Heart left ventricle (tissue), 16 donors: Measurements from ENCODE around the gene HAGHL. TPM values are rescaled to one million over a fixed set of nuclear protein-coding genes. Genes with fewer than 3 reads are reported as not detected.
A peak's percentile ranks its signal among the peaks of the same experiment; 100 is the strongest.

Experiments used
- ATAC-seq, 4 donors: fragments of 200-7000 bp; cut with Tn5 transposase; one replicate each; pipeline ENCODE4 v1.9.1; 2020 to 2022; ENCODE audit warnings: moderate library complexity in 4 of 4, mild to moderate bottlenecking in 3 of 4, moderate number of reproducible peaks in 1 of 4
- DNase-seq, 5 donors: peaks; one replicate each; pipeline ENCODE4 v3.0.0-alpha.2; 2020
- H3K27ac ChIP-seq, 12 donors: fragments of 200-600 bp; sonication (generic) in 4 of 12; one replicate each; pipeline versions ENCODE4 v1.5.0 to v1.8.0; 2016 to 2022; ENCODE audit warnings: mild to moderate bottlenecking in 2 of 12
- H3K27me3 ChIP-seq, 9 donors: fragments of 200-600 bp; sonication (generic) in 2 of 9; one replicate each; pipeline versions ENCODE4 v1.5.1 to v1.8.0; 2016 to 2022; ENCODE audit warnings: mild to moderate bottlenecking in 3 of 9
- H3K36me3 ChIP-seq, 9 donors: fragments of 200-600 bp; sonication (generic) in 2 of 9; one replicate each; pipeline versions ENCODE4 v1.5.0 to v1.8.0; 2018 to 2022; ENCODE audit warnings: mild to moderate bottlenecking in 2 of 9
- H3K4me1 ChIP-seq, 12 donors: fragments of 200-600 bp; sonication (generic) in 4 of 12; one replicate each; pipeline versions ENCODE4 v1.5.0 to v1.8.0; 2016 to 2022; ENCODE audit warnings: mild to moderate bottlenecking in 3 of 12
- H3K4me3 ChIP-seq, 12 donors: fragments of 200-600 bp; sonication (generic) in 4 of 12; one replicate each; pipeline versions ENCODE4 v1.5.0 to v1.8.0; 2017 to 2022; ENCODE audit warnings: mild to moderate bottlenecking in 9 of 12, moderate library complexity in 4 of 12
- H3K9me3 ChIP-seq, 12 donors: fragments of 200-600 bp; sonication (generic) in 4 of 12; one replicate each; pipeline versions ENCODE4 v1.5.0 to v1.8.0; 2016 to 2022; ENCODE audit warnings: mild to moderate bottlenecking in 1 of 12
- POLR2A ChIP-seq, 2 donors: fragments of 450-650 bp; IDR thresholded peaks; one replicate each; pipeline ENCODE4 v1.6.1; 2017; ENCODE audit warnings: antibody characterized with exemption in 2 of 2, mild to moderate bottlenecking in 2 of 2, moderate library complexity in 2 of 2
- WGBS, 4 donors: extraction: QIAGEN DNeasy Blood & Tissue Kit in 2 of 4; methylation state at CpG; one replicate each; pipeline versions ENCODE4 v1.1.5 to v1.1.7; 2013 to 2018; 5-methylcytosine and 5-hydroxymethylcytosine counted together
- intact Hi-C, 10 donors: fragments of 100-400 bp; cut with DNase I; formaldehyde crosslinking; loops; one replicate each; pipeline versions ENCODE4 v1.11.1 to v1.14.2; 2022
- polyA plus RNA-seq, 2 donors: library from polyadenylated mRNA; stranded (reverse); fragments of 200-250 nt; gene quantifications; one replicate each; pipeline ENCODE4 v1.2.3, GENCODE V29; 2013
- total RNA-seq, 9 donors: library from RNA; depleted of rRNA in 2 of 9; stranded (reverse); fragments of >200 nt in 2 of 9; fragmentation: NEBNext Ultra II Directional in 3 of 9; extraction: Animal tissue kit (Norgen Biotek cat#: 25700) in 3 of 9; gene quantifications; one replicate each; pipeline versions ENCODE4 v1.1.0 to v1.2.4, GENCODE V29; 2016 to 2023
- TF ChIP-seq, protein P1 (sequence below), 12 donors: fragments of 200-600 bp; sonication (generic) in 4 of 12; IDR thresholded peaks; one replicate each; pipeline versions ENCODE4 v1.5.0 to v1.8.0; 2018 to 2022; ENCODE audit warnings: antibody characterized with exemption in 12 of 12, mild to moderate bottlenecking in 5 of 12
- donor health status: ischemic (EF 13 %, LVEDD 7.1; RV severe dilation, severe dysfunction).
- donor health status: healthy with polysubstance abuse.
- donor health status: DM: no; HTN: yes; CAD: no.
- donor health status: DM: no; HTN: no; CAD: no.
- donor health status: ischemic (EF 25% LVEDD 6.9; RV normal size, moderate dysfunction).
- donor health status: ischemic (EF 25% LVEDD 5.7; RV mildly dilated, moderate dysfunction).
- donor health status: healthy.
- donor health status: DM: yes; HTN: yes; CAD: no.
- donor health status: ischemic (EF 35%, LVEDD 5.7; RV mildly dilated, moderate dysfunction).
- donor health status: nonischemic (EF 11% LVEDD 7.7; RV severe dilation, severe dysfunction).
- donor health status: DM: yes; HTN: yes; CAD: no.
- donor health status: PGD.
- donor health status: ischemic (EF 29% LVEDD 5.4; RV normal size, mild dysfunction).
- donor health status: nonischemic (EF 23%, LVEDD 6.1; RV moderate dilation, normal function).

The HAGHL gene
- total and polyA plus RNA-seq, 11 donors: 5.0 to 44.2 (median 11.9) TPM

DNA sequence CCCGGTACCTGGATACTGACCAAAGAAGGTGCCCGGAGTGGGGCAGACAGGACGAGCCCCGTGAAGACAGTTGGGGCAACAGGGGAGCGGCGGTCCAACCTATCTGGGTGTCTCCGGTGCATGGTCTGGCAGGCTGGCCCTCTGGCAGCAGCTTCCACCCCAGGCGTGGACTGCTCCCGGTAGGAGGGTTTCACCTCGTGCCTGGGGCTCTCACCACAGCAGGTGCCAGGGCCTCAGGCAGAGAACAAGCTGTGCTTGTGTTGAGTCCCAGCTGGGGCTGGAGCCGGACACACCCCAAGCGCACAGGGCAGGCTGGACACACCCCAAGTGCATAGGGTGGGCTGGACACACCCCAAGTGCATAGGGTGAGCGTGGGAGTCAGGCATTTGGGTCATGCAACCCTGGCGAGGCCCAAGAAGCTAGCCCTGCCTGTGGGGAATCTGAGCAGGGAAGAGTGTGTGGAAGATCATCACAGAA is 19.8 kb upstream of the HAGHL start:
- H3K9me3 ChIP-seq: no peaks in the 10 kb centered on the region
- TF ChIP-seq, protein P1, sequence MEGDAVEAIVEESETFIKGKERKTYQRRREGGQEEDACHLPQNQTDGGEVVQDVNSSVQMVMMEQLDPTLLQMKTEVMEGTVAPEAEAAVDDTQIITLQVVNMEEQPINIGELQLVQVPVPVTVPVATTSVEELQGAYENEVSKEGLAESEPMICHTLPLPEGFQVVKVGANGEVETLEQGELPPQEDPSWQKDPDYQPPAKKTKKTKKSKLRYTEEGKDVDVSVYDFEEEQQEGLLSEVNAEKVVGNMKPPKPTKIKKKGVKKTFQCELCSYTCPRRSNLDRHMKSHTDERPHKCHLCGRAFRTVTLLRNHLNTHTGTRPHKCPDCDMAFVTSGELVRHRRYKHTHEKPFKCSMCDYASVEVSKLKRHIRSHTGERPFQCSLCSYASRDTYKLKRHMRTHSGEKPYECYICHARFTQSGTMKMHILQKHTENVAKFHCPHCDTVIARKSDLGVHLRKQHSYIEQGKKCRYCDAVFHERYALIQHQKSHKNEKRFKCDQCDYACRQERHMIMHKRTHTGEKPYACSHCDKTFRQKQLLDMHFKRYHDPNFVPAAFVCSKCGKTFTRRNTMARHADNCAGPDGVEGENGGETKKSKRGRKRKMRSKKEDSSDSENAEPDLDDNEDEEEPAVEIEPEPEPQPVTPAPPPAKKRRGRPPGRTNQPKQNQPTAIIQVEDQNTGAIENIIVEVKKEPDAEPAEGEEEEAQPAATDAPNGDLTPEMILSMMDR (IDR thresholded peaks at IDR 0.05): no peak
- no peak for TF ChIP-seq POLR2A (IDR thresholded peaks at IDR 0.05)
- ATAC-seq: no peak
- no peak overlapping the region for H3K4me3 ChIP-seq
- no peak overlapping the region for H3K27ac ChIP-seq
- intact Hi-C loops: no loop called here
- peaks cover 44 to 86% (median 76%) of the 10 kb centered on the region in 9 donors for H3K27me3 ChIP-seq
- no peak for DNase-seq
- H3K4me1 ChIP-seq: peaks cover 0 to 39% (median 6%) of the 10 kb centered on the region in 12 donors
- WGBS, 4 donors: 28 to 48% (median 42%) methylated on average over 7 to 14 of the region's 14 CpGs
- H3K36me3 ChIP-seq: no peaks in the 10 kb centered on the region

DNA sequence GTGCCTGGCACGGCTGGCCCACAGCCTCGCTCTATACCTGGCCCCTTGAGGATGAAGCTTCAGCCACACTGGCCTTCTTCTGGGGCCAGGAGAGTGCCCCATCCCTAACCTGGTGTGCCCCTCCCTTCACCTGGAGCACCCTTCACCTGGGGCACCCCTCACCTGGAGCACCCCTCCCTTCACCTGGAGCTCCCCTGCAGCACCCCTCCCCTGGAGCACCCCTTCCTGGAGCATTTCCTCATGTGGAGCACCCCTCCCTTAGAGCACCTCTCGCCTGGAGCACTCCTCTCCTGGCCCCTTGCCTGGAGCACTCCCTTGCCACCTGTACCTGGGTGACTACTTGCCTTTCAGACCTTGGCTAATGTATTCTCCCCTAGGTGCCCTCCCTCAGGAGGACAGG is 18.9 kb upstream of the HAGHL start:
- H3K4me3 ChIP-seq: no peak overlapping the region
- ATAC-seq (no peak), DNase-seq (no peak)
- peaks cover 0 to 39% (median 6%) of the 10 kb centered on the region in 12 donors for H3K4me1 ChIP-seq
- WGBS, 4 donors: 59 to 70% (median 64%) methylated on average over 3 of the region's 3 CpGs
- no peaks in the 10 kb centered on the region for H3K36me3 ChIP-seq
- no peaks in the 10 kb centered on the region for H3K9me3 ChIP-seq
- intact Hi-C loops: no loop called here
- TF ChIP-seq POLR2A (IDR thresholded peaks at IDR 0.05): no peak
- TF ChIP-seq, protein P1 (IDR thresholded peaks at IDR 0.05): no peak
- peaks cover 37 to 76% (median 67%) of the 10 kb centered on the region in 9 donors for H3K27me3 ChIP-seq
- H3K27ac ChIP-seq: no peak overlapping the region

DNA sequence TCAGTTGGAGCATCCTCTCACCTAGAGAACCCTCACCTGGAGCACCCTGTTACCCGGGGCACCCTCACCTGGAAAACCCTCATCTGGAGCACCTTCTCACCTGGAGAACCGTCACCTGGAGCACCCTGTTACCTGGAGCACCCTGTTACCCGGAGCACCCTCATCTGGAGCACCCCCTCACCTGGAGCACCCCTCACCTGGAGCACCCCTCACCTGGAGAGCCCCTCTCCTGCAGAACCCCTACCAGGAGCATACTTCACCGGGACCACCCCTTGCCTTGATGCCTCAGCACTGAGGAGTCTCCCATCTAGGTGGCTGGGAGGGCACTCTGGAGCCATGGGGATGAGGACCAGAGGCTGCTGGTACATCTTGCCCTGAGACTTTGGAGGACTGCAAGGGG is 17.9 kb upstream of the HAGHL start:
- Histone ChIP-seq H3K27me3 (peaks cover 29 to 67% (median 58%) of the 10 kb centered on the region in 9 donors), H3K36me3 (no peaks in the 10 kb centered on the region), H3K9me3 (no peaks in the 10 kb centered on the region), H3K4me3 (no peak overlapping the region), H3K27ac (no peak overlapping the region), H3K4me1 (peaks cover 0 to 40% (median 6%) of the 10 kb centered on the region in 12 donors)
- ATAC-seq (no peak), DNase-seq (no peak)
- intact Hi-C loops: no loop called here
- WGBS, 4 donors: 63 to 88% (median 74%) methylated on average over 2 to 4 of the region's 4 CpGs
- TF ChIP-seq, protein P1 (IDR thresholded peaks at IDR 0.05): no peak

DNA sequence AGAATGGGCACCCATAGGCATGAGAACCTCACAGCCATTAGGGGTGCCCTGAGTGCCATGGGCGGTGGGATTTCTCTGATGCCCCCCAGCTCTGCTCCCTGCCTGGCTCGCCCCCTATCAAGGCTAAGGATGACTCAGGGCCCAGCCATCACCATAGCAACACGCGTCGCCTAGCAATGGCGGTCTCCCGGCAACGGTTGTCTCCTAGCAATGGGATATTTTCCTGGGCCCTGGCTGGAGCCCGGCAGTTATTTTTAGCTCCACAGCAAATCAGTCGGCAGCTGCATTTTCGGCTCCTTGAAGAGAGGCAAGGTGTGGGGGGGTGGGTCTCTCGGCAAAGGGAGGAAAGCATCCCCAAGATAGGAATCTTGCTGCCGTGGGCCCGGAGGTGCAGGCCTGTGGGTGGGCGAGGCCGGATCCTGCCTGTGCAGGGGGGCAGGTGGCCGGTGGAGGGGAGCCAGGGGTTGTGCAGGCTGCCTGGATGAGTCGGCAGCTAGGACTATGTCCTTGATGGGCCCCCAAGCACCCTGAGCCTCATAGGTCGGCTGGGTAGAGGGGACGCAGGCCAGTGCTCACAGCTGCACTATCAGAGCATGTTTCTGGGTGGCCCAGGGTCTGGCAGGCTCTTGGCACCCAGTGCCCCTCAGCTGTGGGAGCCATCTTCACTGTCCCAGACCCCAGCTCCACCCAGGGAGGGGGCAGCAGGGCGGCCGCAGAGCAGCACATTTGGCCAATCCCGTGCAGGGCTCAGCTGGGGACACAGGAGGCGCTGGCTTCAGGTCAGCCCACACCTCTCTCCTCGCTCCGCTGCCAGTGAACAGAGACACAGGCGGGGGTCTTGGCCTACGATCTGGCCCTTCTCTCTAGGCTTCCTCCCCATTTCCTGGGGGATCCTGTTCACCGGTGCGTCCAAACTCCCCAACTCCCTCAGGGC is 17.1 kb upstream of the HAGHL start:
- TF ChIP-seq, protein P1 (IDR thresholded peaks at IDR 0.05): no peak
- TF ChIP-seq POLR2A (IDR thresholded peaks at IDR 0.05): no peak
- Histone ChIP-seq H3K4me1 (peaks cover 0 to 46% (median 12%) of the 10 kb centered on the region in 12 donors), H3K27me3 (peaks cover 21 to 58% (median 50%) of the 10 kb centered on the region in 9 donors), H3K36me3 (no peaks in the 10 kb centered on the region), H3K27ac (no peak overlapping the region), H3K9me3 (no peaks in the 10 kb centered on the region), H3K4me3 (no peak overlapping the region)
- ATAC-seq (peak in 3 of 4 donors; percentile 40 to 65 (median 47)), DNase-seq (peak in 4 of 5 donors; percentile 68 to 79 (median 72))
- intact Hi-C loops: loop anchor here in 9 of 10 donors (2.0 to 5.0 kb wide), 7 partner anchors 31 to 347 kb away; partner anchors contain the start of gene CIAO3 (in 2 of the 9)
- WGBS, 4 donors: 9 to 21% (median 20%) methylated on average over 19 to 30 of the region's 30 CpGs
